HG03565 (cell line): Measurements from ENCODE around the gene WWTR1.

Experiments
- ATAC-seq: cut with Tn5 transposase; IDR thresholded peaks from one replicate; pipeline ENCODE4 v1.9.1; 2021; ENCODE audit warnings: mild to moderate bottlenecking, moderate library complexity; ENCODE audit not compliant: unreplicated experiment

WWTR1 gene

GRCh38 chr3:149625795-149626194, 32.0 kb downstream of the WWTR1 start:
- no peak for ATAC-seq

DNA sequence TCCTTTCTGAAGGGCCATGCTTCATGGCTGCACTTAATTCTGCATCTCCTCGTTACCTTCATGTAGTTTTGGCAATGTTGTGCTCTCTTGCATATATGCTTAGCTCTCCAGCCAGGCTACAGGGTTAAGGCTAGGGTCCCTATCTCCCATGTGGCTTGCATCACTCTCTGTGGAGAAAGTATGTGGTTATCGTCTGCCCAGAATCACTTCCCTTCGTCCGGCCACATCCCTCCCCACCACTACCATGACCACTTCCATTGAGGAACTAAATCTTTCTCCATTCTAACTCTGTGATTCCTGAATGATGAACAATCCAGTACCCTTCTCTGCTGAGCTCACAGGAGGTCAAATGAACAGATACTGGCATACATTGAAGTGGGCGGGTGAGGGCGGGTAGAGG, 34.0 kb downstream of the WWTR1 start:
- no peak for ATAC-seq

GRCh38 chr3:149621218-149622005, 36.4 kb downstream of the WWTR1 start:
- peak; percentile 44 for ATAC-seq

DNA sequence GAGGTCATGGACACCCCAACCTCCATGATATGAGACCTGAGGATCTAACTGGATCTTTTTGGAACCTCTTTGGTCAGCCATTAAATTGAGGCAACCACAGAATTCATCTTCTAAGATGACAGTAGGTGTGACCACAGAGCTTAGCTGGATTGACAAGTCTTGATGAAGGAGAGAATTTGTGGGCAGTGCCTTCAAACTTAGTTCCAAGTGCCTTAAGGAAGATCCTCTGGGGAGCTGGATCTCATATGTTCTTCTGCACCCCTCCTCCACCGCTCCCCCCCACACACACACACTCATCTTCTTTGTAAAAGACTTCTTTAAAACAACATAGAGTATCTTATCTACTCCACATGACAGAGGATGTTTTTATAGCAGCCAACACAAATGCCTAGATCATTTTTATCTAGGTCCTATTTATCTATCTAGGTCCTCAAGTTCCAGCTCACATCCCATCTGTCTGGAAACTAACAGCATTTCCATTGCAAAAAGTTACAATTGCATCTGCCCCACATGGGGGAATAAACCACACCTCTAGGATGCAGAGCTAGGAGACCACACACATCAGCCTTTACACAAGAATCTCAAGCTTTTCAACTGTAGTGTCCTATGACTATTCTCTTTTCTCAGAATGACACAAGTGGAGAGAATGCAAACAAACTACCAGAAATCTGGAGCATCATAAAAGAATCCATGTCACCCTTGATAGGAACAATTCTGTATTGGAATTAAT, 37.4 kb downstream of the WWTR1 start:
- peak; percentile 58 for ATAC-seq

GRCh38 chr3:149619136-149619535, 38.7 kb downstream of the WWTR1 start:
- ATAC-seq, result no peak

DNA sequence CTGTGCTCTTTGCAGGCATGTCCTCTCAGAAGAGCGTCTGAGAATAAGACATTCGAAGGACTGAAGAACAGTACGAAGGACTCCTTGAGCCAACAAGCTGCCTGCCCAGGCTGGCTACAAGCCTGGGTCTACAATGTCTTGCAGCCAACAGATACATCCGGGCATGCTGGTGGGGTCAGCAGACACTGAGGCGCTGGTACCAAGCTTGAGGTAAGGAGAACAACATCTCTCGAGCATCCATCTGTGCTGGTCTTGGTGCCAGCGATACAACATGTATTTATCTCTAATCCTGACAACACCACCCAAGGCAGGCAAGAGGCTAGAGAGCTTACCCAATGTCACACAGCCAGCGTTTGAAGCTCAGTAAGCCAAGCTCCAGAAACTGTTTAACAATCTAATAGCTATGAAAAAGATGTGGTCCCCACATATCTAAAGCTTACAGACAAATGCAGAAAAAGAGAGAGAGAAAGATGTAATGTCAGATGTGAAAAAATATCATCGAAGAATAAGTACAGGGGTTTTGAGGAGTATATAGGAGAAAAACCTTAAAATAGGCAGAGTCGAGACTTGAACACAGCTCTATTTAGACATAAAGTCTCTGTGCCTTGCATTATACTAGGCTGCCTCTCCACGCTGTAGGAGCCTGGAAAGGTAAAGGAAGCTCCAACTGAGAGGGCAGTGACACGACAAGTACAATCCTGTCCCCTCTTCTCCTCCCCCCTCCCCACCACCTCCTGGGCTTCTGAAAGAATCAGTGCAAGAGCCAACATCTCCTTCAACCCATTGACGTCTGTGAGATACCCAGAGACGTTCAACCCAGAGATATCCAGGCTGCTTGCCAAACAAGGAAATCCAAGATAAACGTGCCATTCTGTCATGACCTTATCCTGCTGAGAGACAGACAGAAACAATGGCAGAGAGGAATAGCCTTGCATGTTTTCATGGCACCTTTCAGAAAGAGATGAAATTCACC, 39.4 kb downstream of the WWTR1 start:
- no peak for ATAC-seq

DNA sequence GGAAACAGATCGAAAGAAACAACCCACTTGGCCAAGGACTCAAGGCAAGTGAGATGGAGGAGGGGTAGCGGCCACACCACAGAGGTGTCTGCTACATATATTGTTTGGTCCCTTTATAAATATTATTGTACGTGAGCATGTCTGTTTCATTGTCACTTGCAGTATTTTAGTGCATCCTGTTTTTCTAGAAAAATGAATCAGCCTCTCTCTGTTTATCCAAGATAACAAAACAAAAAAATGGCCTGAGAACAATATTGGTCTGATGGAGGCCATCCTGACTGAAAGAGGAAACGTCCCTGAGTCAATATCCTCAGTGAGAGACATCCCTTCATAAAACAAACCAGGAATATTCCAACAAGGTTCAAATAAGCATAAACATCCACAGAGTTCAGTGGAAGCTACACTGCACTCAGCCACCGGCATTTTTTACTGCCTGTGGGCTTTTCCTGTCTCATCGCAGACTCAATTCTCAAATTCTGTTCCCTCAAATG, 42.0 kb downstream of the WWTR1 start:
- ATAC-seq, result no peak

DNA sequence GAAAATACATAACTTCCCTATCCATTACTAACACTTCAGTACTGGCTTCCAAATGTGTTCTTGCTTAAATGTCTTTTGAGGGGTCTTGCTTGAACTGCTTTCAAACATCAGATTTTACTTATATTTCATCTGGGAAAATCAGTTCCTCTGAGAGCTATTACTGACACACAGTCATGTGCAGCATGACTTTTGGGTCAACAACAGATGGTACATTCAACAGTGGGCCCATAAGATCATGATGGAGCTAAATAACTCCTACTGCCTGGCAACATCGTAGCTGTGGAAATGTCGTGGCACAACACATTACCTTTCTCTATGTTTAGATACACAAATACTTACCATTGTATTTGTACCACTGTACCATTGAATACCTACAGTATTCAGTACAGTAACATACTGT, 43.8 kb downstream of the WWTR1 start:
- no peak for ATAC-seq

DNA sequence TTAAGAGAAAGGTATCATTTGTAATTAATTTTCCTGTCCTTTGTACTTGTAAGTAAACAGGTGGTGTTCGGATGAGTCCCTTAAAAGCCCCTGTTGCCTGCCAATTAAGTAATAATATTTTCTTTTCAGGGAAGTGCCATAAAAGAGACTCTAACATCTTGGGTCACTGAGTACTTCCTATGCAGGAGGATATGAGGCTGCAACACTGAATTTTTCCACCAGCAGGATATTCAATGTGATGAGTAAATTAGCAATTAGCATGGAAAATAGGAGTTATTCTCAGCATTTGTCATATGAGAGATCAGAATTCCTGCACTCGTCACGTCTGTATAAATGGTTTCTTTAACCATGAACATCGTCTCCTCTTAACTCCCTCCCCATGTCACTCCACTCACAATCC, 45.4 kb downstream of the WWTR1 start:
- ATAC-seq, result no peak

DNA sequence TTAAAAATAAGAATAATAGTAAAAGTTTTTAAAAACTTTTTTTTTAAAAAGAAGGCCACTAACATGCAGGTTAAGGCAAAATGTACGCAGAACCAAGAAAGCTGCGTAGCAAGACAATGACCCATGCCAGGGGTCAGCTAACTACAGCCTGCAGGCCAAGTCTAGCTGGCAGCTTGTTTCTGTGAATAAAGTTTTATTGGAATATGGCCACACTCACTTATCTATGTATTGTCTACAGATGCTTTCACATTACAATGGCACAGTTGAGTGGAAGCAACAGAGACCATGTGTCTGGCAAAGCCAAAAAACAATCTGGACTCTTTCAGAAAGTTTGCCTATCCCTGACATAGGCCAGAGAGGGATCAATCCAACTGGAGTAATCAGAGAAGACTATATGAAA, 46.7 kb downstream of the WWTR1 start:
- ATAC-seq, result no peak

- ATAC-seq, result no peak
Measured at GRCh38 chr3:149610351-149611105, 47.3 kb downstream of the WWTR1 start.

DNA sequence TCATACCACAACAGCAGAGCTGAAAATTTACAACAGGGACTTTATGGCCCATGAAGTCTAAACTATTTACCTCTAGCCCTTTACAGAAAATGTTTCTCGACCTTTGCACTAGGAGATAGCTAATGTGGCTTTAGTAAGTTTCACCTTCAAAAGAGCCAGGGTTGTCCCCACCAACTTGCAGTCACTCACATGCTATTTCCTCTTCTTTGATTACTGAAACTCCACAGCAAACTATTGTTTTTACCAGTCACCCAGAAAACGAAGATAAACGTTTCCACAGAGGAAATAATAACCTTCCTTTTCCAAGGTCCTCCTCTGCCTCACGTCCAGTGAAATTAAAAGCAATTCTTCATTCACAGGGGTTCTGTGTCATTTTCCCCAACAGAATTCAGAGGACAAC, 48.2 kb downstream of the WWTR1 start:
- ATAC-seq, result peak; percentile 86

GRCh38 chr3:149608987-149609386, 48.8 kb downstream of the WWTR1 start:
- ATAC-seq, result no peak

DNA sequence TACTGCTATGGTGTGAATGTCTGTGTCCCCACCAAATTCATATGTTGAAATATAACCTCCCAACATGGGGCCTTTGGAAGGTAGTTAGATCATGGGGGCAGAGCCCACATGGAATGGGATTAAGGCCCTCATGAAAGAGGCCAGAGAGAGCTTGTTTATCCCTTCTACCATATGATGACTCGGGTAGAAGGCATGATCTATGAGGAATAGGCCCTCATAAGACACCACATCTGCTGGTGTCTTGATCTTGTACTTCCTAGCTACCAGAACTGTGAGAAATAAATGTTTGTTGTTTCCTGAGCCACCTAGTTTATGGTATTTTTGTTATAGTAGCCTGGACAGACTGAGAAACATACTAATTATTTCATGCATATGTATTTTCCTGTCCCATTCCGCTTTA, 51.9 kb downstream of the WWTR1 start:
- ATAC-seq, result no peak

DNA sequence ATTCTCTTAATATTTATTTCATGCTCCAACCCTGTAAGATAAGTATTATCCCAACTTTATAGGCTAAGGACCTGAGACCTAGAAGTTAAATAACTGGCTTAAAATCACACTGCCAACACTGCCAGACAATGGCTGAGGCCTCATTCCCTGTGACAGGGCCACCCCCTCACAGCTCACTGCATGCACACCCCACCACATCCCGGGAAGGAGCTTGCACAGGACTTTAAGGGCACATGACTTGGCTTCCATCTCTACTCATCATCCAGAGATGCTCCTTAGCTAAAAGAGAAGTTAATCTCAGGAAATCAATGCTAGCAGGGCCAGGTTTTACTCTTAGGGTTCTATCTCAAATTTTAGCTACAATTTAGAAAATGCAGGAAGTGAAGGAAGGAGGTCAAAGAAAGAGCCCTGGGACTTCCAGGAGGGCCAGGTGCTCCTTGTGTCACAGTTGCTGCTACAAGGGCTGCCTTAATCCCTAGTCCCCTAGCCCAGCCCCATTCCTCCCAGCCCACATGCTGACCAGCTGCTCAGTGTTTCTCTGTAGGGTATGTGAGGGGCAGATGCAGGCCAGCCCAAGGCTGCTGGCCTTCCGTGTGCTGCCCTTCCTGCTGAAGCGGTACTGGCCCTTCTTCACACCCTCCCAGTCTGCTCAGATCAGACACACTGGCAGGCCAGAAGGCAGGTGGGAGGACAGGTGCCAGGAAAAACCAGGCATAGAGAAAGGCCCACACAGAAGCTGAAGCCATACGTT, 53.5 kb downstream of the WWTR1 start:
- no peak for ATAC-seq

GRCh38 chr3:149603126-149604074, 54.4 kb downstream of the WWTR1 start:
- no peak for ATAC-seq

GRCh38 chr3:149600634-149601033, 57.2 kb downstream of the WWTR1 start:
- ATAC-seq, result no peak

DNA sequence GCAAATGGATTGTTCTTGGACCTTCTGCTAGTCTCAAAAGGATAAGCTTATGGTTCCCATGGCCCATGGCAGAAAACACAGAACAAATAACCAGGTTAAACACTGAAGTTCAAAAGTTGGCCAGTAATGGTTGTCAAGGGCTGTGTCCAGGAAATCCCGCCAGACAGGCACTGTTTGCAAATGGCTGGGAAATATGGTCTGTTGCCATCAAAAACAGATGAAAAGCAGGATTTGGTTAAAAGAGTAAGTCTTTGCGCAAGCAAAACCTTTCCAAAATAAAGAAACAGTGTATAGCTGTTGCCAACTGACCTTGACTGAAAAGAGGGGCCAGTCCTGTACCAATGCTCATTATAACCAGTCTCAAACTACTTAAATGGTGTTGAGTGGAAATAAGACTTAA, 58.6 kb downstream of the WWTR1 start:
- no peak for ATAC-seq
